ENCODE results near the gene GPR151.

The GPR151 gene

GRCh38 chr5:146519554-146519953 lies 3.6 kb upstream of the GPR151 start:
- DNase-seq: no peak

- no peak for DNase-seq
Measured at GRCh38 chr5:146515473-146516150, 378 bp downstream of the GPR151 start.

GRCh38 chr5:146514575-146514974 lies 1.4 kb downstream of the GPR151 start:
- no peak for DNase-seq

GRCh38 chr5:146513462-146513861 lies 2.5 kb downstream of the GPR151 start:
- DNase-seq: no peak

GRCh38 chr5:146510559-146511125 lies 5.3 kb downstream of the GPR151 start:
- DNase-seq: no peak

- DNase-seq: no peak
Measured at GRCh38 chr5:146507428-146507827, 8.6 kb downstream of the GPR151 start.

GRCh38 chr5:146499680-146500079 lies 16.3 kb downstream of the GPR151 start:
- no peak for DNase-seq

GRCh38 chr5:146494656-146495055 lies 21.3 kb downstream of the GPR151 start:
- DNase-seq: no peak

GRCh38 chr5:146490089-146490843 lies 25.7 kb downstream of the GPR151 start:
- DNase-seq: no peak

GRCh38 chr5:146484714-146485391 lies 31.1 kb downstream of the GPR151 start:
- no peak for DNase-seq

GRCh38 chr5:146482775-146483174 lies 33.2 kb downstream of the GPR151 start:
- no peak for DNase-seq

GRCh38 chr5:146475906-146476305 lies 40.1 kb downstream of the GPR151 start:
- DNase-seq: no peak

- no peak for DNase-seq
Measured at GRCh38 chr5:146475190-146475780, 40.7 kb downstream of the GPR151 start.

- no peak for DNase-seq
Measured at GRCh38 chr5:146474065-146474464, 41.9 kb downstream of the GPR151 start.

- DNase-seq: no peak
Measured at GRCh38 chr5:146467760-146468159, 48.2 kb downstream of the GPR151 start.

GRCh38 chr5:146466521-146467349 lies 49.3 kb downstream of the GPR151 start:
- no peak for DNase-seq

- no peak for DNase-seq
Measured at GRCh38 chr5:146463446-146463845, 52.5 kb downstream of the GPR151 start.
